HG03025 (cell line): ENCODE results near the gene GSTCD.
"Not testable (repeated sequence)": the region's sequence is repeated elsewhere in the genome, so short reads cannot be mapped to it uniquely, and the experiment has no call there.

ENCODE experiments used
- ATAC-seq: cut with Tn5 transposase; IDR thresholded peaks from one replicate; pipeline ENCODE4 v1.9.1; 2021; ENCODE audit warnings: mild to moderate bottlenecking, moderate library complexity; ENCODE audit not compliant: unreplicated experiment, low FRiP score

GSTCD gene

GRCh38 chr4:105786748-105787147 is 78.2 kb downstream of the GSTCD start:
- ATAC-seq = no peak

- no peak for ATAC-seq
Measured at GRCh38 chr4:105797225-105797624, 88.6 kb downstream of the GSTCD start.

GRCh38 chr4:105805501-105806120 is 97.0 kb downstream of the GSTCD start:
- no peak for ATAC-seq

- no peak for ATAC-seq
Measured at GRCh38 chr4:105807496-105807895, 98.9 kb downstream of the GSTCD start.

DNA sequence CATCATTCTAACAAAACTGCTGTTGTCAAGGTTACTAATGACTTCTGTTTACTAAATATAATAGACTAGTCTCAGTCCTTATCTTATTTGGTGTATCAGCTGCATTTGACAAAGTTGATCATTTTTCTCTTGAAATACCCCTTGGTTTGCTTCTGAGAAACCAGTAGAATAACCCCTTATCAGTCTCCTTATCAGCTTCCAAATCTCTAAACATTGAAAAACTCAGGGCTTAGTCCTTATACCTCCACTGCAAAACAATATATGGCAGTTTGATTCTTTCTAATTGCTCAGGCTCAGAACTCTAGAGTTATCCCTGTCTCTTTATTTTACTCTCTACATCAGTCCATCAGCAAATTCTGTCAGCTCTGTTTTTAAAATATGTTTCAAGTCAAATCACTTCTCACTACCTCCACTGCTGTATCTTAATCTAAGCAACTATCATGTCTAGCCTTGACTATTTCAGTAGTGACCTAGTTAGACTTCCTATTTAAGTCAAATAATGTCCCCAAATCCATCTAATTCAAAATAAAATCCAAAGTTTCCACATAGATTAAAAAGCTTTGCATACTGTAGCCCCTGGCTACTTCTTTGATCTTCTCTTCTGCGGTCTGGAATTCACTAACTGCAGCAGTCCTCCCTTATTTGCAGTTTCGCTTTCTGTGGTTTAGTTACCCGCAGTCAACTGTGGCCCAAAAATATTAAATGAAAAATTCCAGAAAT is 99.6 kb downstream of the GSTCD start:
- ATAC-seq = no peak

DNA sequence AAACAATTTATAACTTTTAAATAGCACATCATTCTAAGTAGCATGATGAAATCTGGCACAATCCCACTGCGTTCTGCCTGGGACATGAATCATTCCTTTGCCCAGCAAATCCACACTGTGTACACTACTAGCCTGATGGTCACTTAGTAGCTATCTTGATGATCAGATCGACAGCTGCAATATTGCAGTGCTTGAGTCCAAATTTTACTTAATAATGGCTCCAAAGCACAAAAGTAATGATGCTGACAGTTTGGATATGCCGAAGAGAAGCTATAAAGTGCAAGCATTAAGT is 100.1 kb downstream of the GSTCD start:
- no peak for ATAC-seq

- ATAC-seq = no peak
Measured at GRCh38 chr4:105815701-105816100, 107.1 kb downstream of the GSTCD start.

- no peak for ATAC-seq
Measured at GRCh38 chr4:105822061-105822460, 113.5 kb downstream of the GSTCD start.

DNA sequence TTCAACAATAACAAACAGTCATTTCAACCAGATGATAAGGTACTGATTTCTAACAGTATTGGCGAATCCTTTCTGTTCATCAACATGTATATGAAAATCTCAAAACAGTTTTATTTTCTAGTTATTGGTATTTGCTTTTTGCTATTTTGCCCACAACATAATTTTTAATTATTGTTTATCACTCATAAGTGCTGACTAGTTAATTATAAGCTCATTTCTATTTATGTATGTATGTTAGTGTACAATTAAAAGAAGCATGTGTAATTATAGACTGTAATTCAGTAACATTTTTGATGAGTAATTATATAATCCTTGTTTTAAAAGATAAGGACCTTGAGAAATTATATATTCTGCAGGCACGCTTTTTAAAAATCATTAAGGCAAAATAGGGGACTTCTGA is 119.5 kb downstream of the GSTCD start:
- ATAC-seq = no peak

DNA sequence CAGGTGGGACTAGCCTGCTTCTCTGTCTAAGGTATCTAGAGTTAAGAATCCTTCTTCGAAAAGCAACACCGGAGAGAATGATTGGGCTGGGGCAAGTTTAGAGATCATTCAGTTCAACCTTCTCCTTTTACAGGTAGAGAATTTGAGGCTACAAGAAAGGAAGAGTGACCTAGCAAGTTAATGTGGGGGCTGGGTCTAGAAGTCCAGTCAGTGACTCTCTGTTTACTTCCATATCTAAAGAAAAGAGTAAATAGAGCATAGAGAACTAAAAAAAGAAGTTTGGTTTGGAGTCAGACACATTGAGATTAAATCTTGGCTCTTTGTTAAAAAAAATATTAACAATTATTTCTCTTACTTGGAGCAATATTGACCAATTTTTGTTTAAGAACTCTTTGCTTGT is 122.6 kb downstream of the GSTCD start:
- no peak for ATAC-seq

DNA sequence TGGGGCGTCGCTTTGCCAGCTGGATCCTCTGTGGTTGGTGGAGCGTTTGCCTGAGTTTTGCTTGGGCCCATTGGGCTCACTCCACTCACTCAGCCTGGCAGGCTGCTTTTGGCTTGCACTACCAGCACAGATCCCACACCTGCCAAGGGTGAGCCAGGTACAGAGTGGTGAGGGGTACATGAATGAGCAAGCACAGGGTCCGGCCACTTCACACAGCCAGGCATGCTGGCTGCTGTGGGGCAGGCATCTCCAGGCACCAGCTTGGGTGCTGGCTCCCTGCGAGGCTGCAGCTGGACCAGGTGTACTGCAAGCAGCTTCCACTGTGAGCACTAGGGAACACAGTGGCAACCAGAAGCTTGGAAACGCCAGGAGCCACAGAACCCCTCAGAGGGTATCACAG is 126.6 kb downstream of the GSTCD start:
- no peak for ATAC-seq

- no peak for ATAC-seq
Measured at GRCh38 chr4:105836537-105836936, 128.0 kb downstream of the GSTCD start.

GRCh38 chr4:105837037-105837436 is 128.5 kb downstream of the GSTCD start:
- ATAC-seq = no peak

DNA sequence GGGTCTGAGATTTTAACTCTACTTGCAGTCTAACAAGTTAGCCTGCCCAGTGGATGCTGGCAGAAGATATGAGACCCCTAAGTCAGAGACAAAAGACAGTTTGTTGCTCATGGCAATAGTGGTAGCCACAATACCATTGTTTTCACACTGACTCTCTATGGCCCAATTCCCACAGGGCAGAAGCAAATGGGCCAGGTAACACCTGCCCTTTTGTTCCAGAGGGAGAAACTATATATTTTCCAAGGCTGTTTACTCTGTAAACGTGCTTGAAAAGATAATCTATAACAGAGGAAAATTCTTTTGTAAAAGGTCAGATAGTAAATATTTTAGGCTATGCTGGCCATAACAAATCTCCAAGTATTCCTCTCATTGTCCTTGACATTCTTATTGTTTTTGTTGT is 129.5 kb downstream of the GSTCD start:
- ATAC-seq = no peak

DNA sequence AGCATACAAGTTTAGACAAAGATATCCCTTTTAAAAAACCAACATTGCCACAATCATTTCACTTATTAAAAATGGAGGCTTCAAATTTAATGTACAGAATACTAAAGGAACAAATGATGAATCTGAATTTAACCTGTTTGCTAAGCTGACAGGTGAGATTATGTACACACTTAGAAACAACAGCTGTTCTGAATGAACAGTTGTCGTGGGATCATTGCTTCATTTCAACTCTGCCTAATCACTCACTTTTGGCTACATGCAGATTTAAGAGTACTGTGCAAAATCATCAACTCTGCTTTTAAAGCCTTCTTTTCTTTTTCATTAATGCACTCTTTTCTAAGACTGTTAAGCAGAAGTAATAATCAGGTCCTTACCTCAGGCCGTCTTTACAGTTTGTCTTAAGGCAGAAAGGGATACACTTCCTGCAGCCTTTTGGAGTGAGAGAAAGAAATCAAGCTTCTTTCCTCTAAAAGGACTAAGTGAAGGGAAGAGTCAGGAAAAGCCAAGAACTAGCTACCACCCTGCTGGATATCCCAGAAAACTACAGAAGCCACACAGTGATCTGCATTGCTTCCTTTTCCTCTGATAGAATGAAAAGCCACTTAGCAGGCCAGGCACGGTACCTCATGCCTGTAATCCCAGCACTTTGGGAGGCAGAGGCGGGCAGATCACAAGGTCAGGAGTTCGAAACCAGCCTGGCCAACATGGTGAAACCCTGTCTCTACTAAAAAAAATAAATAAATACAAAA is 132.0 kb downstream of the GSTCD start:
- ATAC-seq = no peak

DNA sequence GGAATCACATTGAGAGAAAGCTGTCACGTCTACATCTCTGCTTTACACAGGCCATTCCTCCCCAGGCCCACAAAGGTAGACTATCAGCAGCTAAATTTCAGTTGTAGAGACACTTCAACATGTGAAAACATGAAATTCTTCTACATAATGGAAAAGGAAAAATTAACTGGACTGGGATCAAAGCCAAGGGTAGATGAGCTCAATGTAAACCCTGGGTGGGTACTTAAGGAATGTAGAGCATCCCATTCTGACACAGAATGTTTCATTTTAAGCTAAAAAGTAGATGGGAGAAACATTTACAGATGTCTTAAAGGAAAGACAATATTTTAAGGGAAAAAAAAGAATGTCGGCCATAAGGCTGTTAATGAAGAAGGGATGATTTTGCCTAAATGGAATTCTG is 135.4 kb downstream of the GSTCD start:
- ATAC-seq = no peak

GRCh38 chr4:105845559-105845958 is 137.0 kb downstream of the GSTCD start:
- ATAC-seq = no peak

GRCh38 chr4:105848359-105848758 is 139.8 kb downstream of the GSTCD start:
- ATAC-seq = not testable (repeated sequence)

GRCh38 chr4:105851196-105851595 is 142.6 kb downstream of the GSTCD start:
- ATAC-seq = no peak

GRCh38 chr4:105852230-105852629 is 143.6 kb downstream of the GSTCD start:
- ATAC-seq = not testable (repeated sequence)

- ATAC-seq = no peak
Measured at GRCh38 chr4:105858466-105859040, 150.0 kb downstream of the GSTCD start.

DNA sequence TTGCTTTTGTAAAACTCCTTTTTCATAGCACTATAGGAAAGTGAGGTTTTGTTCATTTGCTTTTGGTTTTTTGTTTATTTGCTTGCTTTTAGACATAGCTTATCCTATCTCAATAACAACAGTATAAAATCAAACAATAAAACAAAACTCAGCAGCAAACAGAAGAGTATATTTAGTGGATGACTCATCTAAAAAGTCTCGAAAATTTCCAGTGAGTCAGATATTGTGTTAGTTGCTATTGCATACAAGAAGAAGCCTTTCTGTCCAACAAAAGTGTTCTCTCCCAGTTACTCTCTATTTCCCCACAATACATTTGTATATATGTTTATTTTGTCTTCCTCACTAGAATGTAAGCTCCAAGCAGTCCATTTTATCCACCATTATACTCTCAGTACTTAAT is 150.6 kb downstream of the GSTCD start:
- no peak for ATAC-seq
